Measurements from ENCODE around the gene SH3PXD2A. TPM values are rescaled to one million over a fixed set of nuclear protein-coding genes. Genes with fewer than 3 reads are reported as not detected.

SH3PXD2A gene
- total RNA-seq, 1 experiment from 2014 or later = 4.5 TPM

GRCh38 chr10:103885617-103886016 lies 30.2 kb upstream of the SH3PXD2A start:
- H4K8ac ChIP-seq (replicated peaks; ENCODE audit: insufficient read length, low read depth, low read length) = no peak overlapping the region
- no peak overlapping the region for H3K56ac ChIP-seq (ENCODE audit: insufficient read length, low read depth, low read length)
- no peak overlapping the region for H2AFZ ChIP-seq (ENCODE audit: low read length)
- H3K23ac ChIP-seq (ENCODE audit: insufficient read length, low read depth, low read length) = no peak overlapping the region
- no peaks in the 10 kb centered on the region for H4K20me1 ChIP-seq (ENCODE audit: control insufficient read depth, insufficient read depth, insufficient read length)
- no CpG with 5 or more reads among the region's 6 CpGs for WGBS (ENCODE audit: extremely low coverage, insufficient read length, low lambda C conversion rate)
- TF ChIP-seq CTCF (conservative IDR thresholded peaks at IDR 0.05) = no peak
- no peak overlapping the region for H2BK20ac ChIP-seq (ENCODE audit: low read depth, low read length, poor library complexity, severe bottlenecking)
- H3K27me3 ChIP-seq (ENCODE audit: insufficient read depth, low read length) = no peaks in the 10 kb centered on the region
- H3K27ac Mint-ChIP-seq = no peak overlapping the region
- no peaks in the 10 kb centered on the region for H3K79me1 ChIP-seq (ENCODE audit: insufficient read depth, low read depth, low read length, poor library complexity, severe bottlenecking)
- no peak overlapping the region for H2BK120ac ChIP-seq (ENCODE audit: low read depth, low read length, poor library complexity, severe bottlenecking)
- no peaks in the 10 kb centered on the region for H3K4me1 ChIP-seq (ENCODE audit: insufficient read depth, low read length)
- no peak overlapping the region for H3K27ac ChIP-seq (ENCODE audit: insufficient read length, low read depth, low read length)
- H3K27me3 Mint-ChIP-seq (ENCODE audit: low read depth) = no peaks in the 10 kb centered on the region
- H3K14ac ChIP-seq (ENCODE audit: insufficient read depth, low read length) = no peak overlapping the region
- no peak overlapping the region for H2BK12ac ChIP-seq (ENCODE audit: insufficient read length, low read depth, low read length)
- no peak overlapping the region for H3T11ph ChIP-seq (ENCODE audit: low read length)
- H3K79me2 ChIP-seq (ENCODE audit: insufficient read depth, low read length) = no peaks in the 10 kb centered on the region
- H3K9me3 ChIP-seq (ENCODE audit: control insufficient read depth, low read depth, low read length) = no peaks in the 10 kb centered on the region
- no peak overlapping the region for H2BK15ac ChIP-seq (ENCODE audit: low read depth, low read length)
- DNase-seq = no peak
- no peak overlapping the region for H3K9ac ChIP-seq (ENCODE audit: extremely low read depth, insufficient read length, low read length)
- H3K4me1 Mint-ChIP-seq = no peaks in the 10 kb centered on the region
- no peak overlapping the region for H4K5ac ChIP-seq (ENCODE audit: insufficient read length, low read depth, low read length)
- H3K4ac ChIP-seq (ENCODE audit: low read depth, low read length) = no peak overlapping the region
- H4K91ac ChIP-seq (ENCODE audit: insufficient read length, low read depth, low read length) = no peak overlapping the region
- H3K23me2 ChIP-seq (ENCODE audit: insufficient read length, low read depth, low read length, poor library complexity, severe bottlenecking) = no peaks in the 10 kb centered on the region
- H2AK5ac ChIP-seq (ENCODE audit: insufficient read length, low read length) = no peak overlapping the region
- H3K9me3 Mint-ChIP-seq = no peaks in the 10 kb centered on the region
- H2BK5ac ChIP-seq (ENCODE audit: insufficient read length, low read length) = no peak overlapping the region
- H3K36me3 Mint-ChIP-seq (ENCODE audit: insufficient read depth in 1 of 3, low read depth in 3 of 3) = peaks cover 0 to 12% (median 4%) of the 10 kb centered on the region in 3 experiments; a peak in 5 of 7 replicates
- no peak overlapping the region for H3K4me2 ChIP-seq (ENCODE audit: insufficient read depth, insufficient read length, low read length)
- H3K4me3 Mint-ChIP-seq = no peak overlapping the region
- no peak overlapping the region for H3K18ac ChIP-seq (ENCODE audit: insufficient read length, low read depth, low read length)

Data from H9 (cell line).